Stimulated activated CD8-positive, alpha-beta memory T cell treated with anti-CD3 and anti-CD28 coated beads, Interleukin-15, amount 100 ng/mL, for 48 hours (primary cell): Measurements from ENCODE around the gene CFL1.
A peak's percentile ranks its signal among the peaks of the same experiment; 100 is the strongest.
"Not testable (repeated sequence)": the region's sequence is repeated elsewhere in the genome, so short reads cannot be mapped to it uniquely, and the experiment has no call there.

Experiments
- DNase-seq, 2 donors: peaks; one replicate each; pipeline ENCODE4 v3.0.0-alpha.2; 2020; ENCODE audit warnings: low read depth in 2 of 2

CFL1 gene

GRCh38 chr11:65857853-65858680 is at the start of gene CFL1:
CFL1 (minus strand) TSS chr11:65858180; CDS start chr11:65858099, 81 bp downstream.
- DNase-seq: peak; percentile 99

GRCh38 chr11:65906602-65907001 is 48.6 kb upstream of the CFL1 start:
- DNase-seq: no peak

- no peak for DNase-seq
These were observed 45.7 kb upstream of the CFL1 start for GRCh38 chr11:65903715-65904114.

- no peak for DNase-seq
These were observed 45.1 kb upstream of the CFL1 start for GRCh38 chr11:65903068-65903481.

GRCh38 chr11:65900899-65901180 is 42.9 kb upstream of the CFL1 start:
- DNase-seq: no peak

GRCh38 chr11:65900125-65900898 is 42.3 kb upstream of the CFL1 start, which contains the start of gene FOSL1:
FOSL1 (minus strand) TSS chr11:65900388; CDS start chr11:65900339, 49 bp downstream.
- DNase-seq: peak; percentile 94 to 96

GRCh38 chr11:65899356-65900124 is 41.6 kb upstream of the CFL1 start:
- peak; percentile 74 to 78 for DNase-seq

- DNase-seq: no peak
These were observed 40.8 kb upstream of the CFL1 start for GRCh38 chr11:65898656-65899355.

GRCh38 chr11:65897020-65897471 is 39.1 kb upstream of the CFL1 start:
- DNase-seq: no peak

GRCh38 chr11:65896034-65896999 is 38.3 kb upstream of the CFL1 start:
- DNase-seq: no peak

- DNase-seq: no peak
These were observed 37.6 kb upstream of the CFL1 start for GRCh38 chr11:65895482-65895981.

- DNase-seq: no peak
These were observed 36.1 kb upstream of the CFL1 start for GRCh38 chr11:65894034-65894591.

- DNase-seq: no peak
These were observed 34.8 kb upstream of the CFL1 start for GRCh38 chr11:65892661-65893317.

GRCh38 chr11:65892137-65892540 is 34.2 kb upstream of the CFL1 start:
- not testable (repeated sequence) for DNase-seq

- DNase-seq: no peak
These were observed 33.5 kb upstream of the CFL1 start for GRCh38 chr11:65891219-65892136.

- DNase-seq: peak; percentile 99
These were observed 32.6 kb upstream of the CFL1 start, which contains the start of gene CCDC85B for GRCh38 chr11:65890324-65891218. CCDC85B (plus strand) TSS chr11:65890673; CDS start chr11:65890784, 111 bp downstream.
